Ishikawa (cell line): ENCODE results near the gene EDIL3.

Experiments used
- CEBPB ChIP-seq: IDR thresholded peaks from 2 replicates; pipeline ENCODE4 v1.6.1; 2012
- EGR1 ChIP-seq: IDR thresholded peaks from 2 replicates; pipeline ENCODE4 v1.6.1; 2012
- EP300 ChIP-seq: IDR thresholded peaks from 2 replicates; pipeline ENCODE4 v1.6.1; 2012; ENCODE audit warnings: borderline replicate concordance
- NFIC ChIP-seq: IDR thresholded peaks from 2 replicates; pipeline ENCODE4 v1.6.1; 2012
- REST ChIP-seq: IDR thresholded peaks from 2 replicates; pipeline ENCODE4 v1.6.1; 2012; ENCODE audit warnings: low read depth, mild to moderate bottlenecking
- TAF1 ChIP-seq: IDR thresholded peaks from 2 replicates; pipeline ENCODE4 v1.6.1; 2012; ENCODE audit warnings: low read depth, mild to moderate bottlenecking
- TCF12 ChIP-seq: IDR thresholded peaks from 2 replicates; pipeline ENCODE4 v1.6.1; 2012; ENCODE audit warnings: low read depth
- TEAD4 ChIP-seq: IDR thresholded peaks from 2 replicates; pipeline ENCODE4 v1.6.1; 2012
- ZBTB7A ChIP-seq: IDR thresholded peaks from 2 replicates; pipeline ENCODE4 v1.6.1; 2012; ENCODE audit warnings: low read depth
- TF ChIP-seq, protein P1 (sequence below): IDR thresholded peaks from 2 replicates; pipeline ENCODE4 v1.6.1; 2012

DNA sequence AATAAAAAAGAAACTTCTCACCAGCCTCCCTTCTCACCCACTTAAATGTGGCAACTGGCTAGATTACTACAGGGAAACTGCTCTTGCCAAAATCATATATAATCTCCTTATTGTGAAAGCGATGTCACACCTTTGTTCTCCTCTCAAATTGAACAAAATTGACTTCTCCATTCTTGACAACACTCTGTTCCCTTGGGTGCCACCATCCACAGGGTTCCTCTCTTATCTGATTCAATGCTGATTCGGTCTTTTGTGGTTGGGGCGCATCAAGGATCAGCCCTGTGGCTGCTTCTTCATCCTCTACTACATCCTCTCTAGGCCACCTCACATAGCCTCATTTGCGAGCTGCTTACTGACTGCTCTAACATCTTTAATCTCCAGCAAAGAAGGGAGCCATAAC, 86.1 kb downstream of the EDIL3 start:
- TF ChIP-seq NFIC, result no peak
- no peak for TF ChIP-seq ZBTB7A
- TF ChIP-seq TEAD4, result no peak
- no peak for TF ChIP-seq EGR1
- no peak for TF ChIP-seq REST
- no peak for TF ChIP-seq EP300
- TF ChIP-seq, protein P1, sequence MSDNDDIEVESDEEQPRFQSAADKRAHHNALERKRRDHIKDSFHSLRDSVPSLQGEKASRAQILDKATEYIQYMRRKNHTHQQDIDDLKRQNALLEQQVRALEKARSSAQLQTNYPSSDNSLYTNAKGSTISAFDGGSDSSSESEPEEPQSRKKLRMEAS, result no peak
- no peak for TF ChIP-seq TCF12
- no peak for TF ChIP-seq CEBPB
- TF ChIP-seq TAF1, result no peak
